GM19238 (cell line): ENCODE results near the gene DNAJB13.

ENCODE experiments used
- DNase-seq: peaks from one replicate; pipeline ENCODE4 v3.0.0; 2011; ENCODE audit warnings: low spot score; ENCODE audit not compliant: insufficient read length

DNAJB13 gene

GRCh38 chr11:73949912-73950311 lies 914 bp upstream of the DNAJB13 start:
- no peak for DNase-seq

GRCh38 chr11:73951797-73952196 lies 971 bp downstream of the DNAJB13 start:
- DNase-seq: no peak

- no peak for DNase-seq
Observed at GRCh38 chr11:73956876-73957653, 6.2 kb downstream of the DNAJB13 start.

DNA sequence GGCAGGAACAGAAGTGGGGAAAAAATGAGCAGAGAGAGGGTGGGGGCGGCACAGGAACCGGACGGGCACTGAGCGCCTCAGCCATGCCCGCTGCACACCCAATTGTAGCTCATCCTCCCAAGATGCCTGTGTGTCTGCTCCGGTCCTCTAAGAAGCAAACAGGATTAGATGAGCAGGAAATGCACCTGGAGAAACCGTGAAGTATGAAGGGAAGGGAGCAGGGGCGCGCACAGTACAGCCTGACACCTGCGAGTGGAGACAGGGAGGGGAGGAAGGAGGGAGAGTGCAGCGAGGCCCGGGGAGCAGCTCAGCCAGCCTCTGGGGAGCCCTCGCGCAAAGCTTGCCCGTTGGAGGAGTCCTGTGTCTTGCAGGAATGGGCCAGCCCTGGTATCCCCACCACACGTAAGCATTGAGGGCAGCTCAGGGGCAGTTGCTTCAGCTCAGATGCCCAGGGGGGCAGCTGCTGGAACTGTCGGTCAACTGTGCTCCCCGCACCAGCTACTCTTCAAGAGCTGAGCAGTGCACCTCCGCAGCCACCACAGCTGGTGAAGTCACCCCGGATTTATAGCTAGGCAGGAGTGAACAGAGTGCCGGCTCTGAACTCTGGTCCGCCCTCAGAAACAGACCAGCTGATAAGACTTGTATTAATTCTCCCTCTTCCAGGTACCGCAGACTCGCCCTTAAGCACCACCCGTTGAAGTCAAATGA lies 7.0 kb downstream of the DNAJB13 start:
- no peak for DNase-seq

DNA sequence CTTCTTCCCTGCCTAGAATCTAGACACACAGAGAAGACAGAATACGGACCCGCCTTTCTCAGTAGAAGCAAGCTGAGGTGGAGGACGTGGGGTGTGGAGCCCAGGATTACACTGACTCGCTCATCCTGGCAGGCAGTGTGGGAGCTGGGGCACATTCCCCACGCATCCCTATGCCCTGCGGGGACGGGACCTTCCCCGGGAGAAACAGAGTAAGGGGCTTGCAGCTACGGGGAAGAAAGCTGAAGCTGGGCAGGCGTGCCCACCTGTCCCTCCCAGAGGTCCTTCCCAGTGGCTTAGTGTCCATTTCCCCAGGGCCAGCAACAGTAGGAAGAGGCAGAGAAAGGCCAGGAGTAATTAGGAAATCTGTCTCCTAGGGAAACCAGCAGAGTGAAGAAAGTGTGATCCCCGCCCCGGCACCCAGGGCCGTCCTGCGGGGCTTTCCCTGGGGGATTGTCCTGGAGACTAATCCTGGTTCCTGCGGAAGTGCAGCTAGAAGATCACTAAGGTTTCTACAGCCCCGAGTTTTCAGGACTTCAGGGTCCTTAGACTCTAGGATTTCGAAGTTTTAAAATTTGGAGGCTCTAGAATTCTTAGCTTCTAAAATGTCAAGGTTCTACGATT lies 7.8 kb downstream of the DNAJB13 start:
- DNase-seq: no peak

- no peak for DNase-seq
Observed at GRCh38 chr11:73961321-73961720, 10.5 kb downstream of the DNAJB13 start.

- no peak for DNase-seq
Observed at GRCh38 chr11:73962101-73962705, 11.4 kb downstream of the DNAJB13 start.

GRCh38 chr11:73963861-73964260 lies 13.0 kb downstream of the DNAJB13 start:
- no peak for DNase-seq

- DNase-seq: no peak
Observed at GRCh38 chr11:73965076-73965763, 14.4 kb downstream of the DNAJB13 start.

- DNase-seq: no peak
Observed at GRCh38 chr11:73965764-73966121, 14.9 kb downstream of the DNAJB13 start.

GRCh38 chr11:73968356-73968966 lies 17.6 kb downstream of the DNAJB13 start:
- no peak for DNase-seq

GRCh38 chr11:73969091-73969490 lies 18.3 kb downstream of the DNAJB13 start:
- DNase-seq: no peak

GRCh38 chr11:73969991-73970800 lies 19.4 kb downstream of the DNAJB13 start:
- no peak for DNase-seq

DNA sequence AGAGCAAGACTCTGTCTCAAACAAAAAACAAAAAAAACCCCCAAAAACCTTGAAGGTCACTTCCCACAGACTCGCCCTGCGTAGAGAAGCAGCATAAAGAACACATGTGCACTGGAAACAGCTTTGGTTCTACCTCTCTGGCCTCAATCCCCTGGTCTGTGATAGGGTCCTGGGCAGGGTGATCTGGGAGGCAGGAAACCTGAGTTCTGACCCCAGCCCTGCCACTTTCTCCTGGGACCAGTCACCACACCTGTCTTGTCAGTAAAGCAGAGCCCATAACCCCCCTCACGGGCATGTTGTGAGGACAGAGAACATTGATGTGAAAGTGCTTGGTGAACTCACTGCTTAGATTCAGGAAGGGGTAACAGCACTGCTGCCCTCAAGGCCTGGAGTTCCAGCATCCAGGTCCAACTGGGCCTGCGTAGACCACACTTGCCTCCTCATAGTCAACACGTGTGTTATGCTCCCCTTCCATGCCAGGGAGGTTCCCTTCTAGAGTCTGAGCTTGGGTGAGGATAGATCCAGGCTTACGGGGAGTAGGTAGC lies 20.4 kb downstream of the DNAJB13 start:
- no peak for DNase-seq

DNA sequence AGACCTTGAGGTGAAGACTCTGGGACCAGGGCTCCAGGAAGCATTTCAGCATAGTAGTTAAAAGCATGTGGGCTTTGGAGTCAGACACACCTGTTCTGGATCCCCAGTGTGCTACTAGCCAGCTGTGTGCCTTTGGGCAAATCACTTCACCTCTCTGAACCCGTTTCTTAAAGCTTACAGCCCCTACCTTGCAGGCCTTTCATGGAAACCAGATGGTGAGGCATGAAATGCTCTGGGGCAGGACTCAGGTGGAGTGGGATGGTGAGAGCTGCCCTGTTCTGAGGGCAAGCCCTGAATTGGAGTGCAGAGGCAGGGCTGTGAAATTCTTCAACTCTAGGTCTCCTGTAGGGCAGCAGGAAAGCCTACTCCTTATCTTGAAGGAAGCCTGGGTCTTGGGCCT lies 21.4 kb downstream of the DNAJB13 start:
- no peak for DNase-seq

GRCh38 chr11:73972620-73973449 lies 22.0 kb downstream of the DNAJB13 start:
- no peak for DNase-seq

DNA sequence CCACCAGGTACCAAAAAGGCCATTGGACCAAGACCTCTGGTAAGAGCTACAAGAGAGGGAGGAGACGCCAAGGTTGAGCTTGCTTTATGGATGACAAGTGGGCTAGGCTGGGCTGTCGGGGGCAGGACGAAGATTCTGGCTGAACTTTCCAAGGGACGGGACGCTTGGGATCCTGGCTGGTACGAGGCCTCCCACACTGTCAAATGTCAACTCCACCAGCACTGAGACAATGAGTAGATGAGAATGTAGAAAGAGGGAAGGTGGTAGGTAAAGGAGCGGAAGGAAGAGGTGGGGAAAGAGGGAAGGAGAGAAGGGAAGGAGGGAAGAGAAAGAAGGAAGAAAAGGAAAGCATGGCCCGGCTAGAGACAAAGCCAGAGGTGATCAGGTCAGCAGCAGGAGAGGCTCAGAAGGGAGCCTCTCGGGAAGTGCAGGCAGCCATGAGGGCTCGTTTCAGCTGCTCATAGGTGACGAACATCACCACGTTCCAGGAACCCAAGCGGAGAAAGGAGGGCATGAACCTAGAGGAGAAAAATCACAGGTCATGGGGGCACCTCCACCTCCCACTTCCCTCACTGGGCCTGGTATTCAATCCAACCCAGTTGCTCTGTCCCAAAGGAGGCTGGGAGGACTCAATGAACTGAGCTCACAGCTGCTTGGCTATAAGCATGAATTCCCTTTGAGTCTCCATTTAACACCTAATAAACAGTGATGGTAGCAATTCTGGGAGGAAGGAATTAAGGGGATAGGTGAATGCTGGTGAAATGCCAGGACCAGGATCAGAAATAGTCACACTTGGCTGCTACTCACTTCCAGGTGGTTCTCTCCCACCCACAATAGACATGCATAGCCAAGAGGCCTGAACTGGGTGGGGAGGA lies 24.0 kb downstream of the DNAJB13 start:
- no peak for DNase-seq

DNA sequence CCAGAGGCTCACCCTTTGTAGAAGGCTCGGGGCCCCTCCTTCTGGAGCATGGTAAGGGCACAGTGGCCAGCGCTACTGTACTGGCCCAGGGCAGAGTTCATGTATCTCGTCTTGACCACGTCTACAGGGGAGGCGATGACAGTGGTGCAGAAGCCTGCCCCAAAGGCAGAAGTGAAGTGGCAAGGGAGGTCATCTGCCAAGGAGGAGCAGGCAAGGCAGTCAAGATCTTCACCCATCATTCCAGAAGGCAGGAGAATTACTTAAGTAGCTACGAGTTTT lies 24.6 kb downstream of the DNAJB13 start:
- DNase-seq: no peak
